IPS DF 19.7 (cell line): ENCODE results near the gene C10orf105.

ENCODE experiments used
- DNase-seq: peaks from one replicate; pipeline ENCODE4 v3.0.0-alpha.2; 2013; ENCODE audit warnings: low read depth, low spot score

The C10orf105 gene, protein sequence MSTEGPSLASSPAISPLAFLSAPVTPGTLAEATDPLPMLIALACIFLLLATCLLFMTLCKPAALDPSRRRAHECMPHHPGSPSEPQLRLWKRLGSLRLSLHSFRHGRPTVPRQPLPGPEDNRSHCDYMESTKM

DNA sequence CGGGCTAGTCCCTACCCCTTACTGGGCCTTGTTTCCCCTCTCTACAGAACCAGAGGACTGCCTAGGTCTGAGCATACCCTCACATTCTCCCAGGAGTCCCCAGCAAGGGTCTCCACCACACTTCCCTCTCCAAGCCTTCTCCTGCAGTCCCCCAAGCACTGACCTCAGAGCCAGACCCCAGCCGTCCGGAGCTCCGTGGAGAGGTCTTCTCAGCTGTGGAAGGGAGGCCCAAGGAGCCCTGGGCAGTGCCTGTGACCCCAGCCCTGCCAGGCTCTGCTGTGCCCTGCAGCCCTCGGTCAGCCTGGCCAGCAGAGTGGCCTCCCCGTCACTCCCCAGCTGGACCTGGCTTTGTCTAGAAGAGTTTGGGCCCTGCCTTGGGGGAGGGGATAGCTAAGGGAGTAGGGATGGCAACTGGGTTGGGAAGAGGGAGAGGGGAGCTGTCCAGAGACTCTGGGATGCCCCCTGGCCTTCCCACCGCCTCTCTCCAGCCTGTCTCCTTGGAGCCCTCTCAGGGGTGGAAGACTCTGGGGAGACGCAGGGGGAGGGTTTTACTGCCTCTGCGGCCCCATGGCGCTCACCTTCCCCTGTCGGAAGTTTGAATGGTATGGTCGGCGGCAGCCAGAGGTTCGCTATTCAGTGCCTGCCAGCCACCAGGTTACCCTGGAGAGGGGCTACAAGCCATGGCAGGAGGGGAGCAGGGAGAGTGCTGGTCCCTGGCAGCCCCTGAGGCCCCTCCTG is at the start of gene C10orf105:
Gene C10orf105, minus strand, starts transcription at position 315 of the 738 bp plus-strand sequence. CDS start 3,441 bp downstream, outside the sequence.
- DNase-seq = no peak

DNA sequence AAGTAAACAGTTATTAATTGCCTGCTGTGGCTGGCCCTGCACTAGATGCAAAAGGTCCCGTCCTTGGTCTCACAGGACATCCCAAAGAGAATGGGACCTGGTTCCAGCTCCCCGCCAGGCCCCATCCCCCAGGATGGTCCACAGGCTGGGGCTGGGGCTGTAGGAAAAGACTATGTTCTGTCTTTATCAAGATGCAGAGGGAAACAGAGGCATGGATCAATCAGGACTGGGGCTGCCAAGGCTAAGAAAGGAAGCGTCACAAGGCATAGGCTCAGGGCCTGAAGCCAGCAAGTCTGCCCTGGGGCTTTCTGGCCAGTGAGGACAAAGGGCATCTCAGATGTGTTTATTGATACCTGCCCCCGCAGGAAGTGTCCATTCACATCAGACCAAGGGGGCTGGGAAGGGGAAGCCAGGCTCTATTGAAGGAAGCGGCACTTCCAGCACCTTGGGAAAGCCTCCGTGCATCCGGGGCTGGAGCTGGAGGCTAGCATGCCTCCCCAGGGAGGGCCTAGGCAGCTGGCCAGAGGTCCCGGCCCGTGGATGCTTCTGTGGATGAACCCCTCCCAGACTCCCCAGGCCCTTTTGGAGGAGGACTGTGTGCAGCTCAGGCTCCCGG is 48.0 kb upstream of the C10orf105 start:
- no peak for DNase-seq

DNA sequence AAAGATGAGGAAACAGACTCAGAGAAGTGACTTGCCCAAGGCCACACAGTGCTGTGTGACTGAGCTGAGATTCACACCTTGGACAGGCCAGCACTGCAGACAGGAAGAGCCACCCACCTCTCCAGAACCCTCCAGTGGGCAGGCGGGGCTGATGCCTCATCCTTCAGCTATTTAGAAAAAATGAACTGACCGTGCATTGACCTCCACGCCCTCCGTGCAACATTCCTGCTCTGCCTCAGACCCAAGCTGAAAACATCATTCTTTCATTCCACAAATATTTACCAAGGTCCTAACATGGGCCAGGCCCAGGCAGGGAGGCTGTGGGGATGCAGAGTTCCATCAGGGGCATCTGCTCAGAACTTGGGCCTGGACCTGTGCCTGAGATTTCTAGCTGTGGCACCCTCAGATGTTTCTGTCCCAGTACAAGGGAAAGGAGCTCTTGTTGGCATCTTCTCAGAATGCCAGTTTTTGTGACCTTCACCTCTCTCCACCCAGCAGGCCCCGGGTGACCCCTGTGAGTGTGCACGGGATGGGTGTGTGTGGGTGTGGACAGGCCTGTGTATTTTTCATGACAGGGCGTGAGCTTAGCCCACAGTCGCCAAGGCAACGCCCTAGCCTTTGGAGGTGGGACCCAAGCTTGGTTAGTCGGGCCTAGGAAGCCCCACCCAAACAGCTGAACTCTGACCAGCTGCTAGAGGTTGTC is 47.3 kb upstream of the C10orf105 start:
- no peak for DNase-seq

DNA sequence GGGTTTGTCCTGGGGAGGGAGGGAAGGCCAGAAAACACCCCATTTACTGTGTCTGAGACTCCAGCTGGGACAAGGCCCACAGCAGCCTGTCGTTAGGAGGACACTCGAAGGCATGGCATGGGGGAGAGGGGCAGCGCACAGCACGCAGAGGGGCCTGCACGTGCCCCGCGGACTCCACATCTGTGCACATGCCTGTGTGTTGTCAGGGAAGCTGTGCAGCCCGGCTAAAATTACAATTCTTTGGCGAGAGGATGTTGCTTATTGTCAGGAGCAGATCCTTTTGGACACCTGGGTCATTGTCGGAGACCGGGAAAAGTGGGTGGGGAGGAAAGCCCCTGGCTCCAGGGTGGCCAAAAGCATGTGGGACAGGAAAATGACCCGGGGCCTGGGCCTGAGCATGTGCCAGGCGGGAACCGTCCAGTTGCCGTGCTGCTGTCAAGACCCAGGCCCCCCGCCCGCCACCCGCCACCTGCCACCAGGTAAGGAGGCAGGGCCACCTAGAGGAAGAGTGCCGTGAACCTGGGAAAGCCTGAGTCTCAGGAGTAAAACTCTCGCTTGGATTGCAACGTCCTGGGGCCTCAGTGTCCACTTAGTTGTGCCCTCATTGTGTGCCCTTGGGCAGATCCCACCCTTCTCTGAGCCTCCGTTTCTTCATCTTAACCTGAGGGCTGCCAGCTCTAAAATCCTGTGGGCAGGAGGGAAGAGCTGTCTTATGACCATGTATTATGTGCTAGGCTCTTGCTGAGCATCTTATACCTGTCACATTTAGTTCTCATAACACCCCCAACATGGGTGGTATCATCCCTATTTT is 46.5 kb upstream of the C10orf105 start:
- no peak for DNase-seq

DNA sequence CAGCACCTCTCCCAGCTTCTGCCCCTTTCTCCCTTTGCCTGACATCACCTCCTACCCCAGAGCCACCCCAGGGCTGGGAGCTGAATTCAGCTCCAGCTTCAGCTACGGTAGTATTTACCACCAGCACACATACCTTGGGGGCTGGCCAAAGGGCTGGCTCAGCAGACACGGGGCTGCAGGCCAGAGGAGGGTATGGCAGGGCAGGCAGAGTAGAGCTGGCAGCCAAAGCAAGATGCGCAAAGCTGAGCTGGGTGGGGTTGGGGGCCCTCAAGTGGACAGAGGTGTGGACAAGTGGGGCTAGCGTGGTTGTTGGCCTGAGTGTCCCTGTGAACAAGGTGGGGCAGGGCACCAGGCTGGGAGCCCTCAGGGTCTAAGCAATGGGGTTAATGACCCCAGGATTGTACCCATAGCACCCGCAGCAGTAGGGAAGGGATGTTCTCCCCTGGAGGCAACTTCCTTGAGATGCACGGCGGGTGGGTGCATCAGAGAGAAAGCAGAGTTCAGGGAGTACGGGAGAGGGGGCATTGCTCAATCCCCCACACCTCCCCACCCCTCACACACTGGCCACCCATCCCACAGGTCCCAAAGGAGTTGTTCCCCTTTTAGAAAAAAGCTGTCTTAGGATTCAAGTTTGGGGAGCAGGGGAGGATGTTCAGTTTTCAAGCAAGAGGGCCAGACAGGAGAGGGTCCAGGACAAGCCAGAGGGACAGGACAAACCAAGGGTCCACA is 45.8 kb upstream of the C10orf105 start:
- DNase-seq = no peak

GRCh38 chr10:71763352-71764127 is 44.0 kb upstream of the C10orf105 start:
- no peak for DNase-seq

GRCh38 chr10:71762324-71762723 is 42.7 kb upstream of the C10orf105 start:
- DNase-seq = no peak

GRCh38 chr10:71761541-71762113 is 42.0 kb upstream of the C10orf105 start:
- no peak for DNase-seq

GRCh38 chr10:71761105-71761511 is 41.5 kb upstream of the C10orf105 start:
- DNase-seq = no peak

DNA sequence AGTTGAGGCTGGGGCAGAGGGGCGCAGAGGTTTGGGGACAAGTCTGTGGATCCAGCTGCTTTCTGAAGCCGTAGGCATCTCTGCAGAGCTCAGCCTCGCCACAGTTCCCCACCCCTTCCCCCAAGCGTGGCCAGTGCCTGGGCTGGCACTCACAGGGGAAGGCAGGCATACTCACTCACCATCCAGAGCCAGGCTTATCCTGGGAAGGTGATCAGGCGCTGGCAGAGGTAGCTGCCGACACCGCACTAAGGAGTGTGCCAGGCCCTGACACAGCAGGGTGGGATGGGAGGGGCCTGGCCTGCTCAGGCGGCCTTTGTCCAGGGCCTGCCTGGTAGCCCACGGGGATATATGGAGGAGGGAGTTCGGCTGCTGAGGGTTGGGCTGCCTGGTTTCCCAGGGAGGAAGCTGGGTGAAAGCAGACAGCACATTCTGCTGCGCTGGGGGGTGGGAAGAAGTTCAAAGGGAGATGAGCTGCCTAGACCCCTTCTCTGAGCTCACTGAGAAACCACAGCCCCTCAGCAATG is 37.9 kb upstream of the C10orf105 start:
- no peak for DNase-seq

DNA sequence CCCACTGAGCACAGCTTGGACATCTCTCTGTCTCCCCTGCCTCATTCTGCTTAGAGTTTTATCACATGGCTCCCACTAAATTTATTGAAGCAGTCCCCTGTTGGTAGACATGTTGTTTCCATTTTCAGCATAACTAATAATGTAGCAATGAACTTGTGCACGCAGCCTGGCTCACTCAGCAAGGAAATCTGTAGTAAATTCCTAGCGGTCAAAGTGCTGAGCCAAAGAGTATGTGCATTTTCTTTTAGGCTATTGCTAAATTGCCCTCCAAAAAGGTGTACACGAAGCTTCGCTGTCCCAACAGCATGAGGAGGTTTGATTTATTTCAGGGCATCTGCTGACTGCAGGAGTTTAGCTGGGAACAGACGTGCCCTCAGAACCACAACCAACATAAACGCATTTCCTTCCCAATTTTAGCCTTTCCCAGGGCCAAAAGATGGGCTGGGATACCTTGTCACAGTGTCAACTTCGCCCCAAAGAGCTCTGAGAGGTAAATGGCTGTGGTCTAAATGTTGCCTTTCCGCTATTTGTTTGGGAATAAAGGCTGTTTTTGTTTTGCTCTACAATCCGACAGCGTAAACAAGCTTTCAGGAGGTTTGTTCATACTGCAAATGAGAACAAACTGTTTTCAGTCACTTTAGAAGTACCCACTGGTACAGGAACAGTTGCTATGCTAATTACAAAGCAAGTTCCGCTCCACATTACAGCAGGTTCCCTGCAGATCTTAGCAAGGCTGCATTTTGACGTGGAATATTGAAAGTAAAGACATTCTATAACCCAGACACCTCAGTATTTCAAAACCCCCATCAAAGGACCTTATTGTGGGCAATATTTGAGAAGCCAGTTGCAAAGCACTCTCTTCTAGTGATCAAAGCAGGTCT is 37.0 kb upstream of the C10orf105 start:
- DNase-seq = no peak

DNA sequence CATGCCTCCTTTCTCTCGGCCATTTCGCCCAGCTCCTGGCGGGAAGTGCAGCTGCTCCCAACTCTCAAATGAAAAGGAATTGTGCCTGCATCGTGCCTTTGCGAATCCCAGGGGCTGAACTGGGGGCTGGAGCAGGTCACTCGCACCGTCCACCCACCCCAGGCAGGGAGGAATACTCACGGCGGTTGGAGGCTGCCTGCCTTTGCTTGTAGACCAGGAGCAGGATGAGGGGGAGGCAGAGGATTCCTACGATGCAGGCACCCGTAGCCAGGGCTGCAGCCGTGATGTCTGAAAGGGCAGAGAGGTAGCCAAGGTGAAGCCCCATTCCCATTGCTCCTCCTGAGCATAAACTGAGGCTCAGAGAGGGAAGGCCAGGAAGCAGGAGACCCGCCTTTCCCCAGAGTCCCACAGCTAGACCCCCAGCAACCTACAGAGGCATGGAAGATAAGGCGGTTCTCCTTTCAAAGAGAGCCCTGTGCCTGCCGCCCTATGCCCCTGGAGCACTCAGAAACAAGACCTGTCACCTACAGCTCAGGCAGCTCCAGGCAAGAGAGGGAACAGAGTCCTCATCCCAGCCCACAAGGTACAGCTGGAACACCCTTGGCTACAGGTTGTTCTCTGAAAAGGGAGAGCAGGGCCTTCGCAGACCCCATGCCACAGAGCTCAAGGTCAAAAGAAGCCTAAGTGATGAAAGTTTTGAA is 35.8 kb upstream of the C10orf105 start:
- no peak for DNase-seq

DNA sequence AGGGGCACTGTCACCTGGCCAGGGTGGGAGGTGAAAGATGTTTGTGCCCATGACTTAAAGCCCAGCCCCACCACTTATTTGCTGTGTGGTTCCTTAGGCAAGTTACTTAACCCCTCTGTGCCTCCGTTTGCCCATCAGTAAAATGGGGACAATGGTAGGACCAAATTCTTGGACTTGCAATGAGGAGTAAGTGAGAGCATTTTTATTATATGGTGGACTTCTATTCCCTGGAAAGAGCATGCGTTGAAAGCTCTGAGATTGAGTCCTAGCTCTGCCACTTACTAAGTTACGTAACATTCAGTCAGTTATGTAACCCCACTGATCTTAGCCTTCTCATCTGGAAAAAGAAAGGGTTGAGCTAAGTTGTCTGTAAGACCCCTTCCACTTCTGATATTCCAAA is 35.0 kb upstream of the C10orf105 start:
- DNase-seq = no peak

DNA sequence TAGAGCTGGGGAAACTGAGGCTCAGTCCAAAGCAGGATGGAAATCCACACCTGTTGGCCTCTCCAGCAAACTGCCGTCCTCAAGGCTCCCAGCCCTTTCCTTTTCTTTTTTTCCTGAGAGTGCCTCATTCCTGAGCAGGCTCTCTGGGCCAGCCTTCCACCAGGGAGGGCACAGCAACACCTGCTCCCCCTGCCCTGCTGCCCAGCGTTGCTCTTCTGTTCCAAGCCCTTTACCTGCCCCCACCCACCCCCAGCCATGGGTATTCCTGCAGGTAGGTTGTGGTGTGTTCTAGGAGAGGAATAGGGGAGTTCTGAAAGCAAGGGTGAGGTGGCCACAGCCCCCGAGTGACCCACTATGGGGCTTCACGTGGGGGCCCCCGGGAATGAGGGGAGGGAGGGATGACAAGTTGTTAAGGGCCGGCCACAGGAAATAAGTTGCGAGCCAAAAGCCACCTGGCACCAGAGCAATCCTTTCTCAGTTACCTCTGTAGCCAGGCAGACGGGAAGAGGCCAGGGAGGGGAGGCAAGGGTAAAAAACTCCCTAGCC is 34.5 kb upstream of the C10orf105 start:
- DNase-seq = no peak

DNA sequence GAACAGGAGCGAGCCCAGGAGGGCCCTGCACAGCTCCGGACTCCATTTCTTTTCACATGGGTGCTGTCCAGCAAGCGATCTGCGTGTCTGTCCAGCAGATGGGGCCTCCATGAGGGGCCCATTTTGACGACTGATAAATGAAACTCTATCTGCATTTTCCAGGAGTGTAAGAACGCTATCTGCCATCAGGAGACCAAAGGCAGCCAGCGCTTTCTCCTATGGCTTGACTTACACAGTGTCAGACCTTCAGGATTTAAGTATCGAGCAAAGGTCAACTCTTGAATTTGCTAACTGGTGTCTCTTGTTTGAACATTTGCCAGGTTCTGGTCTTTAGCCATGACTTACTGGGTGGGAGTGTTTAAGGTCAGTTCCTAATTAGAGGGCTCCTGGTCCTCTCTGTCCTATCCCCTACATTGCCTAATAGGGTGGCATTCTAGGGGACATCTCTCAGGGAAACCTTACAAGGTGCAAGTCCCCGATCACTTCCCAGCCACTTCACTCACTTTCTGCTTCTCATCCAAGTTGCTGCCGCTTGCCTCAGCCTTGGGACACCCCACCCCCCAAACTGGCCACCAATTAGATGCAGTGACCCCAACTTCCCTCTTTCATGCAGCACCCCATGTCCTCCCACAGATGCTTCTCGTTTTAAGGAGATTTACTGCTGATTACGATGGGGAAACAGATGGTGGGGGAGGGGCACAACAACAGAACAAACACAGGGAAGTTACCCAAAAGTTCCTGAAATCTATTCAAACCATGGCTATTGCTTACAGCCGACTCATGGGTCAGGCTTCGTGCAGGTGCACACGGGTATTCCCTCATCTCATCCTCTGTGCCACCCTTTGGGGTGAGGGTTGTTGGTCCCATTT is 33.7 kb upstream of the C10orf105 start:
- no peak for DNase-seq

DNA sequence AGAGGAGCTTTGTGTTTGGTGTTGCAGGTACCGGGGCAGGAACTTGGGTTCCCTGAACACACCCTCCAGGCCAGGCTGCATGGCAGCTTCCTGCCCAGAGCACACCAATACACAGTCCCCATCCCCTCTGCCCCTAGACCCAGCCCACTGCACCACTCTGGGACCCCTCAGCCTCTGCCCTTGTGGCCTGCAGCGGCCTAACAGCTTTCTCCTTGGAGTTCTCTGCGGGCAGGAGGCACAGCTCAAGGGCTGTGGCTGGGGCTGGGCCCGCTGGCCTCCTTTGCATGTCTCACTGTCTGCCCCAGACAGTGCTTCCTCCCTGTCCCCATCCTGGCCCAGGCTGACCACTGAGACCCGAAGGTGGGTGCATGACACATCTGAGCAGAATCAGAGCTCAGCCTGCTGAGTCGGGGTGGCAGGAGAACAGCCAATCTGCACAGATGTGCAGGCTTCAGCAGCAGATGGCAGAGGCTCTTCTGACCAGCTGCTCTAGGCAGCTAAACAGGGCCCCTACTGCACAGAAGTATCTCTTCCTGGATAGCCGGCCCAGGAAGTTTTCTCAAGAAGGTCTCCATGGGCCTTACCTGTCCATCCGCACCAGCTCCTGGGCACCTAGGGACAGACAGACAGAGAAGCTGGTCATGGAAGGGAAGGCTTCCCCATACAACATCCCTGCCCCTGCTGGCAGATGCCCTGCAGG is 33.0 kb upstream of the C10orf105 start:
- DNase-seq = no peak
